Tibial nerve (tissue), 4 donors: Measurements from ENCODE around the gene MERTK.

Experiments
- CTCF ChIP-seq, 5 experiments: fragments of 200-600 bp in 3 of 5; fragments of 450-650 bp in 2 of 5; sonication (generic) in 3 of 5; IDR thresholded peaks; one replicate each; pipeline ENCODE4 v1.5.1; 2016 to 2019; ENCODE audit warnings: antibody characterized with exemption in 5 of 5, mild to moderate bottlenecking in 3 of 5, moderate library complexity in 2 of 5
- EP300 ChIP-seq, 2 donors: sonication (generic); formaldehyde crosslinking; IDR thresholded peaks; one replicate each; pipeline ENCODE4 v1.6.1; 2017; ENCODE audit warnings: antibody characterized with exemption in 2 of 2, mild to moderate bottlenecking in 1 of 2
- POLR2A ChIP-seq, 2 donors: fragments of 450-650 bp; IDR thresholded peaks; one replicate each; pipeline ENCODE4 v1.6.1; 2017; ENCODE audit warnings: antibody characterized with exemption in 2 of 2, mild to moderate bottlenecking in 2 of 2, moderate library complexity in 2 of 2

DNA sequence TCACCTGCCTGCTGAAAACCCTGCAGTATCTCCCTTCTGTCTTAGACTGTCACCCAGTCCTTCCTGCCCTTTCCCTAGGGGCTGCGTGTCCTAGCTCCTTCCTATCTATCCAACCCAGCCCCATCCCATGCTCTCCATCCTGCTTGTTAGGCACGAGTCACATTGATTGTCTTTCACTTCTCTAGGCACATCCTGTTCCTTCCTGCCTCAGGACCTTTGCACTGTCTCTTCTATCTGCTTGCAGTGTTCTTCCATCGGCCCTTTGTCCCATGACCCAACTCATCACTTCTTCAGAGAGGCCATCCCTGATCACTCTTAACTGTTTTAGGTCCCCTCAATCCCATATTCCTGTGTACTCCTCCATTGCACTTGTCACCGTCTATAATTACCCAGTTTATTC, 50.4 kb downstream of the MERTK start:
- no peak for TF ChIP-seq CTCF (IDR thresholded peaks at IDR 0.05)
- no peak for TF ChIP-seq EP300 (IDR thresholded peaks at IDR 0.05)
- no peak for TF ChIP-seq POLR2A (IDR thresholded peaks at IDR 0.05)
